OCI-M2 (cell line): Measurements from ENCODE around the gene AGAP9.
"Not testable (repeated sequence)": the region's sequence is repeated elsewhere in the genome, so short reads cannot be mapped to it uniquely, and the experiment has no call there.

Source experiments
- DNase-seq: peaks from one replicate; lab custom pipeline; 2025; ENCODE audit not compliant: unreplicated experiment; lab: John Stamatoyannopoulos, UW

AGAP9 gene

DNA sequence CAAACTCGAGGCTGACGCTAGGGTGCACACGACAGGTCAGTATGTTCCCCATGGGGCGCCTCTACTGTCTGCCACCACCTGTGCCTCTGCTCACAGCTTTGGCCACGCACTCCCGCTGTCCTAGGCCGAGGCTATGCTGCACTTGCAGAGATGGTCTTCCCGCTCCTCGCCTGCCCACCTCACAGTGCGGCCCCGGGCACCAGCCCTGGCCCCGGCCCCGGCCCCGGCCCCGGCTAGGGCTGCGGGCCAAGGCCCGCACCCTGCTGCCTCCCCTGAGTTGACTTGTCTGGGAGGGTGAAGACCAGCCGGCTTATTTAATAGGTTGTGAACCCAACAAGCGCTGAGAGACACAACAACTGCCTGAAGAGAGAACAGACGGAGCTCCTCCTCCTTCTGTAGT, at the start of gene AGAP9:
AGAP9 (minus strand) TSS at position 164 of the 400 bp plus-strand sequence; CDS start at position 52, 112 bp downstream.
- not testable (repeated sequence) for DNase-seq

DNA sequence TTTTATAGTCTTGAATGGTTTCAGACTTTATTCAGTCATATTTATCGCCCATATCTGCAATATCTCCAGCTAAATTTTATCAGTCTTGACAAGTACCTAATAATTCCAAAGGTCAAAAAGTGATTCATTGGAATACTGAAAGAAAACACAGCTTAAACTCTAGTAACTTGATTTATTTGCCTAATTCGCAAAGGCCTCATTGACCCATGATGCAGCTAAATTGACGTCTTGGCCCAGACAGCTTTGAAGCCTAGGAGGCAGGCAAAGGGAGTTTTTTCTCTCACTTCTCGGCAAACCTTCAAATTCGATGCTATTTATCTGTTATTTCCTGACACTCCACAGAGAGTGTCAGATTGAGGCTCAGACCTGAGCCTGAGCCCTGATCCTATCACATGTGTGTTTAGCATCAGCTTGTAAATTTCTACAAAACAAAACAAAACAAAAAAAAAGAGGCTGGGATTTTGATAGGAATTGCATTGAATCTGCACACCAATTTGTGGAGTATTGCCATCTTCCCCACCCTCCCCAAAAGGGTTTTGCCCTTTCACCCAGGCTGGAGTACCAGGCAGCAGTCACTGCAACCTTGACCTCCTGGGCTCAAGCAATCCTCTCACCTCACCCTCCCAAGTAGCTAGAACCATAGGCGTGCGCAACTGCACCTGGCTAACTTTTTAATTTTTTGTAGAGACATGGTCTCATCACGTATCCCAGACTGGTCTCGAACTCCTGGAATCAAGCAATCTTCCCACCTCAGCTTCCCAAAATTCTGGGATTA, 47.9 kb upstream of the AGAP9 start:
- DNase-seq: not testable (repeated sequence)

DNA sequence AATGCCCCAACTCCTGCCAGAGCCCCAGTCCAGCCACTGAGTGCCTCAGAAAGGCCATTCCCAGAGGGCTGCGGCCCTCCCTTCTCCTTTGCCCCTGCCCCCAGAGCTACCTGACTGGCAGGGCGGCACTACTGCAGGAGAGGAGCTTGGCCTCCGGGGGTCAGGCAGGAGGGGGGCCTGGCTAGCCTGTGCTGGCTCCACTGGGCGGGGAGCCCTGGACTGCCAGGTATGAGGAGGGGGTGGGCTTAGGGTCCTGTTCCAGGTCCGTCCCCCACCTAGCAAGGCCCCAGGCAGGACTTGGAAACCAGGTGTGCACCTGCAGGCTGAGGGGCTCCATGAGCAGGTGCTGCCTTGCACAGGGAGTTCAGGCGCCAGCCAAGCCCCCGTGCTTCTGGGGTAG, 43.3 kb upstream of the AGAP9 start:
- DNase-seq: not testable (repeated sequence)

DNA sequence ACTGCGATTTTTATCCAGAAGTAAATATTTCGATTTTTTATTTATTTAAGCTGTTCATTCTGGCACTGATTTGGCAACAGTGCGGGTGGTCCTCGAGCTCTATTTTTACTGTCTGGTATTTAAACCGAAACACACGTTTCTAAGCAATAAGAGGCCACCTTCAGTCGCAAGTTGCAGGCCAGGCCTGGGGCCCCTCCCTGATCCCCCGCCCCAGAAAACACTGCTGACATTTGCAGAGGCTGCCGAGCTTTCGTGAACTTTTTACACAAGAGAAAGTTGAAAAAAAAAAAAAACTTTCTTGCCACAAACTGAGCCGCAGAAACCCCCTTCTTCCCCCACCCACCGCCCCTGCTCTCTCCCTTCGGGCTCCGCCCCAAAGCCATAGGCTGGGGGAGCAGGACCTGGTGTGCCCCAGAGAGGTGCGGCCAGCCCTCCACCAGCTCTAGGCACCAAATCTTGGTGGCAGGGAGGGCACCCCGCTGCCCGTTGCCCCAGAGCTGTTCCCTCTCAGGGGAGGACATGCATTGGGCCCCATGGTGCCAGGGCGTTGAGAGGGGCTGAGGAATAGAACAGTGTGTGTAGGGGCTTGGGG, 42.8 kb upstream of the AGAP9 start:
- not testable (repeated sequence) for DNase-seq

DNA sequence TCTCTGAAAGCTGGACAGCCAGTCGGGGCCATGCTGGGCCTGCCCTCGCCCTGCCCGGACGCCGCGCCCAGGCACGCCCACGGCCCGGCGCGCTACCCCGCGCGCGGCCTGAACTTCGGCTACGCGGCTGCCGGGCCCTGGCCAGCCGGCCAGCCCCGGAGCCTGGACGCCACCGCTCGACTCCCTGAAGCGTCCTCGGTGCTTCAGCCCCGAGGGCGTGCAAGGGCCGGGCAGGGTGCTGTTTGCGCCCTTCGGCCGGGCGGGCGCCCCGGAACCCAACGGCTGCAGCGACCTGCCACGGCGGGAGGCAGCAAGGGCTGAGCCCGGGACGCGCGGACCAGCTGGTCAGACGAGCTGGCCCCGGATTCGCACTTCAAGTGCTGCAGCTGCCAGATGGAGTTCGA, 42.1 kb upstream of the AGAP9 start:
- DNase-seq: not testable (repeated sequence)

DNA sequence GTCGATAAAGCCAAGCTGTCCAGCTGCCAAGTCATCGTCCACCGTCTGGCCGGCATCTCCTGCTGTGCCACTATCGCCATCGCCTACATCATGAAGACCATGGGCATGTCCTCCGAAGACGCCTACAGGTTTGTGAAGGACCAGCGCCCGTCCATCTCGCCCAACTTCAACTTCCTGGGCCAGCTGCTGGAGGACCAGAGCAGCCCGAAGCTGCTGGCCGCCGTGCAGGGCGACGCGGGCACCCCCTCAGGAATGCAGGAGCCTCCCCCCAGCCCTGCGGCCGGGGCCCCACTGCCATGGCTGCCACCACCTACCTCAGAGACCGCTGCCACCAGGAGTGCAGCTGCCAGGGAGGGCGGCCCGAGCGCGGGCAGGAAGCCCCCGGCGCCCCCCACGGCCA, 41.5 kb upstream of the AGAP9 start:
- DNase-seq: not testable (repeated sequence)

DNA sequence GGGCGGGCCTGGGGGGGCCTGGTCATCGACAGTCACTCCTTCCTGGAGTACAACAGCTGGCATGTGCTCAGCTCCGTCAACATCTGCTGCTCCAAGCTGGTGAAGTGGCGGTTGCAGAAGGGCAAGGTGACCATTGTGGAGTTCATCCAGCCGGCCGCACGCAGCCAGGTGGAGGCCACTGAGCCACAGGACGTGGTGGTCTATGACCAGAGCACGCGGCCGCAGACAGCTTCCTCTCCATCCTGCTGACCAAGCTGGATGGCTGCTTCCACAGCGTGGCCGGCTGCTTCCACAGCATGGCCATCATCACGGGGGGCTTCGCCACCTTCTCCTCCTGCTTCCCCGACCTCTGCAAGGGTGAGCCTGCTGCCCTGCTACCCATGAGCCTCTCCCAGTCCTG, 40.9 kb upstream of the AGAP9 start:
- not testable (repeated sequence) for DNase-seq

DNA sequence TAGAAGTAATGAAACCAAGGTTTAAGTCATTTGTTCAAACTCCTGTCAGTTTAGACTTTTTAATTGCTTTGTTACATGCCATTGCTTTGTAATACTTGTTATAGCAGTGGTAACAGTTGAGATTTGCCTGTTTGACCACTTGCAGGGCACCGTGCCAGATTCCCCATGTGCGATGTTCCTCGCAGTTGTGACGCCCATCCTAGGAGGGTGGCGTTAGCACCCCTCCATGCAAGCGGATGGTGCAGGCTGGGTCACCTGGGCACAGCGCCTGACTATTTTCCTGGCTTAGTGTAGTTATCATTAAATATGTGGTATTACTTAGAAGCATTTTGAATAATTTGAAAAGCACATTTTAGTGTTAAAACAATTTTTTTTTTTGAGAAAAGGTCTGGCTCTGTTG, 37.0 kb upstream of the AGAP9 start:
- DNase-seq: not testable (repeated sequence)

DNA sequence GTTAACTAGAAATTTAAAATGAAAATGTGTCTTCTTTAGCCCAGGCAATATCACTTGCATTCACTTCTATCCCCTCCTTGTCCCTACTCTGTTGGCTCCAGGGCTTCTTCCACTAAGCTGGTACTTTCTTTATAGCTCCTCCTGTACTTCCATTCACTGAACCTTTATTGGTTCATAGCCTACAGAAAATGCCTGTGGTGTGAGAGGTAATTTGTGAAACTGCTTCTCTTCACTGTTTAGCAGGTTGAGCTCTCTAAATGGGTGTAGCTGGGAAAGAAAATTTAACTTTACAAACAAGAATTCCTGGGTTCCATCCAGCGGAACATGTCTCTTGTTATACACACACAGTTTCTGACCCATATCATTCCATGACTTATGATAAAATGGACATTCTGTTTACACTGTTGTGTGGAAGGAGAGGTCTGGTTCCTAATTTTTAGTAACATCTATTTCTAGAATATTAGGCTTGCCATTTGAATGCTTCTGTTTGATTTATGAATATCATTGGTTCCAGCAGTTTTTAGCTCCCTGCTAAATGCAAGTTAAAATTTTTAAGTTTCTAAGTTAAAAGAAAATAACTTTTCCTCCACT, 36.4 kb upstream of the AGAP9 start:
- DNase-seq: not testable (repeated sequence)

DNA sequence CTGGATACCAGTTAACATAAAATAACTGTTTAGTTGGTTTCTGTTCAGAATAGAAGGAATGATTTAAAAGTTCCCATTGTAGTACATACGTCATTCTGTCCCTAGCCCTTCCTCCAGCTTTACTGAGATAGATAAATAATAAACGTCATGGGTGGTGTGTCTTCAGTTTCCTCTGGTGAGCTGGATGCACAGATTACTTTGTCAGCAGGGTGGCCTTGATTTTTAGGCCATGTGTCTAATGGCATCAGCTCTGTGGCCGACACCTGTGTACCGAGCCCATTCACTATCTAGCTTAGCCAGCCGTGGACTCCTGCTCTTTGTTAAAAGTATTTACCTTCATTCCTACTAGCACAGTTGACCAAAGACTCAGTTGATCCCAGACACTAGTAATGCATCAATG, 34.7 kb upstream of the AGAP9 start:
- DNase-seq: not testable (repeated sequence)

DNA sequence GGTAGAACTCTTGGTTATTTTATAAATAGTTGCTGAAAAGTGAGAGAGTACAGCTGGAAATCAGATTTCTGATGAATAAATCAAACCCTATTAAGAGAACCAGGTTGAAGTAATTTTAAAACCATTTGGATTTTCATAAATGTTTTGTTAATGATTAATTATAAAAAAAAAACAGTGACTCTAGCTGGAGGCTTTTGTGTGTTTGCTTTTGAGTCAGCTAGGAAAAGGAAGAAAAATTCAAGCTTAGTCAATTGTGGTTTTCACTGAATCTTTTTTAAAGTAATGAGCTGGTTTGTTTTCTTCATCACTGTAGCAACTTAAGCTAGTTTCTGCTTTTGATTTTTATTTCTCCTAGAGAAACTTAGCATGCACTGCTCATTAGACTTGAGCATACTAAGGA, 34.2 kb upstream of the AGAP9 start:
- DNase-seq: not testable (repeated sequence)

DNA sequence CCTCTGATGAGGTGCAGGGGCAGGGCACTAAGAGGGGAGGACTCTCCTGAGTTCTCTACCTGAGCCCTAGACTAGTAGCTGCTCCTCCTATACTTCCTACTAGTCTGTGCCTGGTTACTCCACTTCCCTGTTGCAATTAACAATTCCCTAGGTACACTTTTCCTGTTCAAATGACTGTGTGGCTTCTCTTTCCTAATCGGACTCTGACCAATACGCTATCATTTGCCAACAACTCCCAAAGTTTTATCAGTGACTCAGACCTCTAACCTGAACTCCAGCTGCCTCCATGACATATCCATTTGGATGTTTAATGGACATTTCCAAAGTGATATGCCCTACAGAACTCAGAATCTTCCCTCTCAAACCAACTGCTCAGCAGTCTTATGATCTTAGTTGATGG, 31.9 kb upstream of the AGAP9 start:
- not testable (repeated sequence) for DNase-seq

DNA sequence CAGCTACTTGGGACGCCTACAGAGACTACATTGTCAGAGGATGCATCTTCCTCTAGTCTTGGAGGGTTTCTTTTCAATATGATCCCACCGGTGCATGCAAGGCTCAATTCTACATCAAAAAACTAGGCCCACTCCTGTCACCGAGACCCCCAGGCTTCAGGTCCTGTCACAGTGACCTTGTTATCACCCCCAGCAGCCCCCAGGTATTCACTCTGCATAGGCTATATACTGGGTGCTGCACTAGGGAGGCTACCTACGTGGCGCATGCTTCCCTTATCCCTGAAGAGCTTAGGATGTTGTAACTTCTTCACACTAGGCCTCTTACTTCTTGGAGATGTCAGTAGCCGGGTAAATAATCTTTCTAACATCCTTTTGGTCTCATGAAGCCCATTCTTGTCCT, 31.1 kb upstream of the AGAP9 start:
- DNase-seq: not testable (repeated sequence)

DNA sequence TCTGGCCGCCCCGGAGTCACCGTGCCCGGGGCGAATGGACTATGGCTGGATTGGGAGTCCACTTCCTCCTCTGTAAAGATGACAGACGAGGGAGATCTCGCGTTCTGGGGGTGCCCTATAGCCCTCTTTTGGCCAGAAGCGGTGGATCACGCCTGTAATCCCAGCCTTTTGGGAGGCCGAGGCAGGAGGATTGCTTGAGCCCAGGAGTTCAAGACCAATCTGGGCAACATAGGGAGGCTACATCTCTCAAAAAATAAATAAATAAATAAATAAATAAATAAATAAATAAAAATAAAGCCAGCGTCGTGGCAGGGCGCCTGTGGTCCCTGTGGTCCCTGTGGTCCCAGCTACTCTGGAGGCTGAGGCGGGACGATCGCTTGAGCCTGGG, 30.4 kb upstream of the AGAP9 start:
- DNase-seq: not testable (repeated sequence)

DNA sequence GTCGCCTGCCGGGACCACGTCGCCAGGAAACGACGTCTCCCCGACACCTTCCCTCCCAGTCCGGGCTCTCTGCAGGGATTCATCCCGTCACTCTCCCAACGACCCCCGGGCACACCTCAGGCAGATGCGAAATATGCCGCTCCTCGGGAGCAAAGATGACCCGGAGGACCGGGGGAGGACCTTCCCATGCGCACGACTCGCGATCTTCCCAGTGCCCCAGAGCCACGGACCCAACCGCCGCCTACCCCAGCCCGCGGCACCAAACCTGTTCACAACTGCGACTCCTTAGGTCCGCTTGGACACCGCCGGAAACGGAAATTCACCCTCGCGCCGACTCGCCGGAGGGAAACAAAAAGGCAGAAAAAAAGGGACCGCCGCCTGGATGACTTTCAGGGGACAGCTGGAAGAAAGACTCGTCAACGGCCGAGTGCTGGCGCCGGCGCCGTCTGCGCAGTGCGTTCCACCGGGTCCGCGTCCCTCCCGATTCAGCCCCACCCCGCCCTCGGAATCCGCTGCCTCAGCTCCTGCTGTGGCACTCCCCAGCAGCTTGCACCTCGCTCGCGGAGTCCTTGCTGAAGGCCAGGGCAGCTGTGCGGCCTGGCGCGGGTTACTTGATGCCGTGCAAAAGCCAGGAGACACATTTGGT, 29.9 kb upstream of the AGAP9 start:
- DNase-seq: not testable (repeated sequence)

DNA sequence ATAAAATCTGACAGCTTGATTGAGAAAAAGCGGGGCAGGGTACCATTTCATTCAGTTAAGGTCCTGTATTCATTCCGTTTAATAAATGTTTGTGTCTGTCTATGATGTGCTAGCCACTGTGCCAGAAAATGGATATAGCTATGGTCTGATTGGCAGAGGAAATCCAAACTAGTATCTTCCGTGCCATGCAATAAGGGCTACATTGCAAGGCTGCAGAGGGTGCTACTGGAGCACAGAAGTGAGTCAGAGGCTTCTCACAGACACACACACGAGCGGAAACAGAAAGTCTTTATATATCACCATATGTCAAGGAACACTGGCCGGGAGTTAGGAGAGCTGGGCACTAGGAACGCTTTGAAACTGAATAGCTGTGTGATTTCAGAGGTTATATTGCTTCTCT, 29.3 kb upstream of the AGAP9 start:
- not testable (repeated sequence) for DNase-seq

DNA sequence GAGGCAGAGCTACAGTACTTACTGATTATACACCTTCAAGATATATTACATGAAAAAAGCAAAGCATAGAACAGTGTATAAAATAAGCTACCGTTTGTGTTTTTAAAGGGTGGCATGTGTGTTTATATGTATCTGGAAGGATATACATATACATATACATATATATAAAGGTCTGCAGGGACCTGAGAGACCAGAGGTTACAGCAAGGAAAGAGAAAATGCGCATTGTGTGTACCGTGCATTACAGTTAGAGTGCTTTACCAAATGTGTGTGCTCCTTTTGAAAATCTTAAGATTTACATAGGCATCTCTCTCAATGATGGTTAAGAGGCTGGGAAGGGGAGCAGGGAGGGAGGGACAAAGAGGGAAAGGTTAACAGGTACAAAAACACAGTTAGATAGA, 23.8 kb upstream of the AGAP9 start:
- DNase-seq: not testable (repeated sequence)

DNA sequence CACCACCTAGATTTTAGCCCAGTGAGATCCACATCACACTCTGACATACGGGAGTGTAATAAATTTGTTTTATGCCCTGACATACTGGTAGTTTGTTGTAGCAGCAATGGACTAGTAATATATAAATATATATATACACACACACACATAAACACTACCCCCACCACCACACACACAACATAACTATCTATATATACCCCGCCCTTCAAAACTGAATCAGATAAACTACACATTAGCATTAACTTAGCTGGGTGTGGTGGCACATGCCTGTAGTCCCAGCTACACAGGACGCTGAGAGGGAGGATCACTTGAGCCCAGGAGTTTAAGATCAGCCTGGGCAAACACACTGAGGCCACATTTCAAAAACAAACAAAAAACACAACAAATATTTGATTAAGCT, 13.0 kb upstream of the AGAP9 start:
- DNase-seq: not testable (repeated sequence)

DNA sequence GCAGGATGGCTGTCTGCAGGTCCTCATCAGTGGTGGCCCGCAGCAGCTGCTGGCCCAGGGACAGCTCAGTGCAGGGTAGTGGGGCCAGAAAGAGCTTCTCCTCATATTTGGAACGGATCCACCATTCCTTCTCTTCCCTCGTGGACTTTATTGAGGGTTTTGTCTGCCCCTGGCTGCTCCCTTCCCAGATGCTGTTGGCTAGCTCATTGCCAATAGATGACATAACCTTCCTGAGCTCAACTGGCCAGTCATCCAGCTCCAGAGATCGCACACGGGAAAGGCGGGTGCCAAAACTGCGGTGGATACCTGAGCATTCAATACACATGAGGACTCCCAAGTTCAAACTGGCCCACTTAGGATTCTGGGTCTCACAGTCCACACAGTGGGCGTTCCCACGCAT, 21.1 kb downstream of the AGAP9 start:
- not testable (repeated sequence) for DNase-seq

DNA sequence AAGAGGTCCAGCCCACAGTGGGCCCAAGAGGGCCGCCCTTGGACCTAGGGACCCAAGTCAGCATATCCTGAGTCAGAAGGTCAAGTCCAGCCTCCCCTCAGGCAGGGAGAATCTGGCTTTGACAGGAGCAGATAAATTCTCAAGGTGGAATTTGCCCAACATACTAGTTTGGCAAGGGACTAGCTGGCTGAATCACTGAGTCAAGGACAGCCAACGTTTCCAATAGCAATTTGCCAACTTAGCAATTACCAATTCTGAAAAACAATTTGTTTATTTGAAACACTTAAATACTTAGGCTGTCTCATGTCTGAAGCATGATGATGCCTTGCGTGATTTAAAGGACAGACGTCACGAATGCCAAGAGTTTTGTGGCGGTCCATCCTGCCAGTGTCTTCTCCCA, 29.2 kb downstream of the AGAP9 start:
- DNase-seq: not testable (repeated sequence)

DNA sequence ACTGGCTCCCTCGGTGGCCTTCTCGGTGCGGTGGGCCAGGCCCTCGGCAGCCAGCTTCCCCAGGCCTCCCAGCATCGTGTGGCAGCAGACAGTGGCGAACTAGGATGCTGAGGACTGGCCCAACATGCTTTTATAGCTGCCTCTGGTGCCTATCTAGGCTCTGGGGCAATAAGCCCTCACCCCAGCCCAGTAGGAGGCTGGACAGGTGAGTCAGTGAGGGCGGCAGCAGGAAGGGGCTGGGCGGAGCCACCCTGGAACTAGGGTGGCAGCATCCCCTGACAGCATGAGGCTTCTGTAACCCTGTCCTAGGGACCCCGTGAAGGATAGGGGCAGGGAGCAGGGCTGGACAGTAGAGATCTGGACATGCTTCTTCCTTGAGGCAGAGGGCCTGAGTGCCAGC, 31.8 kb downstream of the AGAP9 start, which contains the start of gene FAM25G:
FAM25G (minus strand) TSS at position 101 of the 400 bp plus-strand sequence; CDS start at position 75, 26 bp downstream.
- DNase-seq: not testable (repeated sequence)
